GM13976 (cell line): ENCODE measurements around the gene GHITM.

Source experiments
- DNase-seq: peaks from one replicate; pipeline ENCODE4 v3.0.0; 2012; ENCODE audit warnings: low spot score
- in situ Hi-C: fragments of 300-500 bp; cut with MboI; formaldehyde crosslinking; loops from one replicate; pipeline ENCODE4 v1.12.0; 2022; ENCODE audit warnings: low sequenced_read_pairs, mixed read lengths, inconsistent platforms; ENCODE audit not compliant: unreplicated experiment
- TF ChIP-seq, protein P1 (sequence below): IDR thresholded peaks from 2 replicates; pipeline ENCODE4 v1.5.1; 2012; ENCODE audit warnings: borderline replicate concordance, mild to moderate bottlenecking; ENCODE audit not compliant: insufficient read depth; ENCODE audit errors: extremely low read depth, missing control alignments, control extremely low read depth

GHITM gene

DNA sequence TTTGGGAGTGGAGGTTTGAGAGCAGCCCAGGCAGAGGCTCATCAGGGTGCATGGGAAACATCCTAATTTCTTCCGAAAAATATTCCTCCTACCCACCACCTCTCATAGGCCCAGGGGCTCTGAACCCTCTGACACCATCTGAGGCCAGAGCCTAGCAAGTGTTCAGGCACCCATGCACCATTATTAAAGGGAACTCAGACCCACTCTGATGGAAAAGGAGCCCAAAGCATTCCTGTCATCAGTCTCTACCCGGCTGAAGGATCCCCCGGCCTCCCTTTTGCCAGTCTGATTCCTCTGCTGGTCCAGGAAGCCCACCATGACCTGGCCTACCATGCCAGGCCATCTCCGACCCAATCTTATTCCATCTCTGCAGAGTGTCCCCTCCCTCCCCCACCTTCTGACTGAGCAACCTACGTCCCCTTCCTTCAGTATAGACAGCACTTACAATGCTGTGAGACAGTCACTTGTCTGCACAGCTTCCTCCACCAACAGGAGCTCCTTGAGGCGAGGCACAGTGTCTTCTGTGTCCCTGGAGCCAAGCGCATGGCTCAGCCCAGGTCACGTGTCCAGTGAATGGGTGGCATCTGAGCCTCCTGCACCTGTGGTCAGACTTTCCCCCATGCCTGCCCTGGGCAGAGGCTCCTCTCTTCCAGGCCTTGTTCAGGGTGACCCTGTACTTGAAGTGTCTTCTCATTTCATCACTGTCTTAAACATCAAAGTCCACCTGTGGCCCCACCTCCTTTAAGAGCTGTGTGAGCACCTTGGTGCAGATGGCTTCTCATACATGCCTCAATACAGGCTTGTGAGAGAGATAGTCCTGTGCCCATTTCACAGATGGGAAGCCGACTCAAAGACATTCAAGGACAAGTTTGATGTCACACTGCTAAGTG is 33.4 kb downstream of the GHITM start:
- peak; percentile 33 for DNase-seq
- in situ Hi-C loops, result no loop called here
- TF ChIP-seq, protein P1, sequence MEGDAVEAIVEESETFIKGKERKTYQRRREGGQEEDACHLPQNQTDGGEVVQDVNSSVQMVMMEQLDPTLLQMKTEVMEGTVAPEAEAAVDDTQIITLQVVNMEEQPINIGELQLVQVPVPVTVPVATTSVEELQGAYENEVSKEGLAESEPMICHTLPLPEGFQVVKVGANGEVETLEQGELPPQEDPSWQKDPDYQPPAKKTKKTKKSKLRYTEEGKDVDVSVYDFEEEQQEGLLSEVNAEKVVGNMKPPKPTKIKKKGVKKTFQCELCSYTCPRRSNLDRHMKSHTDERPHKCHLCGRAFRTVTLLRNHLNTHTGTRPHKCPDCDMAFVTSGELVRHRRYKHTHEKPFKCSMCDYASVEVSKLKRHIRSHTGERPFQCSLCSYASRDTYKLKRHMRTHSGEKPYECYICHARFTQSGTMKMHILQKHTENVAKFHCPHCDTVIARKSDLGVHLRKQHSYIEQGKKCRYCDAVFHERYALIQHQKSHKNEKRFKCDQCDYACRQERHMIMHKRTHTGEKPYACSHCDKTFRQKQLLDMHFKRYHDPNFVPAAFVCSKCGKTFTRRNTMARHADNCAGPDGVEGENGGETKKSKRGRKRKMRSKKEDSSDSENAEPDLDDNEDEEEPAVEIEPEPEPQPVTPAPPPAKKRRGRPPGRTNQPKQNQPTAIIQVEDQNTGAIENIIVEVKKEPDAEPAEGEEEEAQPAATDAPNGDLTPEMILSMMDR, result no peak

DNA sequence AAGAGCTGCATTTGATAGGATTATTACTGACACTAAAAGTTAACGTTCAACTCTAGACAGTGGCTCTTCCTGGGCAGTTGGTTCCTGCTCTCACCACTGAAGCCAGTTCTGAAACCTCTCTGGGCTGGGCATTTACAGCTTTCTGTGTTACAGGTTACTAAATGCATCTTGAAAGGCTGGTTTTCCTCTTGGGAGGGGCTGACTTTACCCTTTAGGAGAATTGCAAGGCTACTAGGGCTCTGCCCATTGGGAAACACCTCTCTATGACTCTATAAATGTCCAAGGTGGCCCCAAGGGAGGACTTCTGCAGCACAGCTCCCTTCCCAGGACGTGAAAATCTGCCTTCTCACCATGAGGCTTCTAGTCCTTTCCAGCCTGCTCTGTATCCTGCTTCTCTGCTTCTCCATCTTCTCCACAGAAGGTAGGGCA is 34.2 kb downstream of the GHITM start, which contains the start of gene GPR15LG:
Gene GPR15LG, plus strand, starts transcription at position 301 of the 429 bp plus-strand sequence. Its CDS starts 51 bp downstream, at position 352.
- TF ChIP-seq, protein P1, result no peak
- in situ Hi-C loops, result no loop called here
- no peak for DNase-seq

DNA sequence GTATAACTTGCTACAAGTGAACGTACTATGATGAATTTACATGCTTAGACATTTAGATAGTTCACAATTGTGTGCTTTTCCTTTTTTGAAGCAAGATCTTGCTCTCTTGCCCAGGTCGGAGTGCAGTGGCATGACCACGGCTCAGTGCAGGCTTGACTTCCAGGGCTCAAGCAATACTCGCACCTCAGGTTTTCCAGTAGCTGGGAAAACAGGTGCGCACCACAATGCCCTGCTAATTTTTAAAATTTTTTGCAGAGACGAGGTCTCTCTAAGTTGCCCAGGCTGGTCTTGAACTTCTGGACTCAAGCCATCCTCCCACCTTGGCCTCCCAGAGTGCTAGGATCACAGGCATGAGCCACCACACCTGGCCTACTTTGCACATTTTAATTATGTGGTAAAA is 36.1 kb downstream of the GHITM start:
- no peak for DNase-seq
- TF ChIP-seq, protein P1, result no peak
- in situ Hi-C loops, result no loop called here

DNA sequence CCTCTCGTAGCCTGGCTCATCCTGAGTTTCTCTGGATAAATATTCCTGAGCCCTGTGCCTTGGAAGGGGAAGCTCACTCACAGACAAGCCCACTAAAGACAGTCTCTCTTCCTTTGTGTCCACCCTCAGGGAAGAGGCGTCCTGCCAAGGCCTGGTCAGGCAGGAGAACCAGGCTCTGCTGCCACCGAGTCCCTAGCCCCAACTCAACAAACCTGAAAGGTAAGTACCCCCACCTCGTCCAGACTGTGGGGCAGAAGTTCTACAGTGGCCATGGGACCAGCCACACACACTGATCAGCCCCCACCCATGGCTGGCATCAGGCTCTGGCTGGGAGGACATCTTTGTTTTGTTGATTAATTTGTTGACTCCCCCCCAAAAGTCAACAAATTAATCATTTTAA is 37.0 kb downstream of the GHITM start:
- TF ChIP-seq, protein P1, result no peak
- DNase-seq, result no peak
- in situ Hi-C loops, result no loop called here

DNA sequence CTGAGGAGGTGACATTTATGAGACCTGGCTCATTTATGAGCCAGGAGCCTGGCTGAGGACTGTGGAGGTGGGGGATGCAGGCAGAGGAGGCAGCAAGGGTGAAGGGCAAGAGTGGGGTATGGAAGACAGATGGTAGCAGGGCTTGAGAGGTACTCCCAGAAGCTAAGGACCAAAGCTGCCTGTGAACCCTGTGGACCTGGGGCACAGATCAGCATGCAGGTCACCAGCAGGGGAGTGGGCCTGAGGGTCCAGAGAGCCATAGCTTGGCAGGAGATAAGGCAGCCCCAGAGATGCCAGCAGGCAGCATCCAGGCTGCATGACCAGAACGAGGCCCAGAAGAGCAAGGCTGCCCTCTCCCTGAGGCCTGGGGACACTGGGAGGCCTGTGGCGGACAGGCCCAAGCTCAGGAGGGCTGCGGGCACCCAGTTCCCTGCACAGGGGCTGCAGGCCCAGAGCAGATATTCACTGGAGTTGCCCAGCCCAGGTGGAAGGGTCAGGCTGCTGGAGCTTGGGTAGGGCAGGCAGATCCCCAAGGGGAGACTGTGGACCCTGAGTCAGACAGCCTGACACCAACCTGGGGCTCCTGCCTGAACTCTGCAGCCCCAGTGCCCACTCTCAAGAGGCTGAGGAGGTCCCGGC is 37.6 kb downstream of the GHITM start:
- in situ Hi-C loops, result no loop called here
- TF ChIP-seq, protein P1, result no peak
- peak; percentile 32 for DNase-seq

DNA sequence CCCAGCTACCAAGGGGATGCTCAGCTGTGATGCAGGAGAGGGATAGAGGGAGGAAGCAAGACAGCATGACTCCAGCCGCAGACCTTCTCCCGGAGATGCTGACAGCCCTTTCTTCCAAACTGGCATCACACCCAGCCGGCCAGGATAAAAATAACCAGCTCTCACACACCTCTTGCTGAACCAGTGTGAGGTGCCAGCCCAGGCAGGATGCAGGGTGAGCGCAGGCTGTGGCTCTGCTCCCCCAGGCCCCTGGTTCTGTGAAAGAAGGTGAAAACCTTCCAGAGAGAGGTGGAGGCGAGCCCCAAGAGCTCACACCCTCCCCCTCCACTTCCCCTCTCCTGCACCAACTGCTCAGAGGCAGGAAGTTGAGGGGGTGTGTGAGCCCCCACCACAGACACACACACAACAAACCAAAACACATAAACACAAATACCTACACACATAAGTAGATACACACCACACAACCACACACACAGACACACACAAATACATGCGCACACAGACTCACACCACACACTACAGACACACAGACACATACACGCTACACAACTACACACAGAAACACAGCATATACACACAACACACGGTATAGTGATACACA is 38.3 kb downstream of the GHITM start:
- peak; percentile 64 for DNase-seq
- TF ChIP-seq, protein P1, result no peak
- in situ Hi-C loops, result no loop called here
